Suprapubic skin (tissue), 3 donors: ENCODE measurements around the gene RAX2.

Experiments used
- POLR2A ChIP-seq, 2 donors: fragments of 450-650 bp; IDR thresholded peaks; one replicate each; pipeline ENCODE4 v1.6.1; 2017; ENCODE audit warnings: antibody characterized with exemption in 2 of 2, mild to moderate bottlenecking in 2 of 2, moderate library complexity in 2 of 2
- TF ChIP-seq, protein P1 (sequence below), 2 donors: fragments of 200-600 bp in 1 of 2; fragments of 450-650 bp in 1 of 2; sonication (generic) in 1 of 2; IDR thresholded peaks; one replicate each; pipeline ENCODE4 v1.5.1; 2016 to 2019; ENCODE audit warnings: antibody characterized with exemption in 2 of 2, mild to moderate bottlenecking in 1 of 2, moderate library complexity in 1 of 2

DNA sequence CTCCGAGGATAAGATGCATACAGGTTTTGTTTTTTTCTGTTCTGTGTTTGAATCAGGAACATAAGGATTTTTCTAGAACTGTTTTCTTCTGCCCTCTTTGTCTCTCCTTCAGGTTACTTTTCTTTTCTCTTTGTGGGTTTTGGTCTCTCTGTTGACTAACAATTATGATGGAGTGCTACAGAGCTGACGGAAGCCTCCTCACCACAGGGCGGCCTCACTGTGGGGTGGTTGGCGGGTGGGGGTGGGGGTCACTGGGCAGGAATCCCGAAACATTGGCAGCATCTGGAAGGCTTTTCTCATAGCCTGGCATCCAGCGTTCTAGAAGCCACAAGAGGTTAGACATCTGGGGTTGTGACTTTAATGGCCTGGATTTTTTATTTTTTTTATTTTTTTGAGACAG, 26.1 kb upstream of the RAX2 start:
- TF ChIP-seq POLR2A (IDR thresholded peaks at IDR 0.05) = no peak
- TF ChIP-seq, protein P1, sequence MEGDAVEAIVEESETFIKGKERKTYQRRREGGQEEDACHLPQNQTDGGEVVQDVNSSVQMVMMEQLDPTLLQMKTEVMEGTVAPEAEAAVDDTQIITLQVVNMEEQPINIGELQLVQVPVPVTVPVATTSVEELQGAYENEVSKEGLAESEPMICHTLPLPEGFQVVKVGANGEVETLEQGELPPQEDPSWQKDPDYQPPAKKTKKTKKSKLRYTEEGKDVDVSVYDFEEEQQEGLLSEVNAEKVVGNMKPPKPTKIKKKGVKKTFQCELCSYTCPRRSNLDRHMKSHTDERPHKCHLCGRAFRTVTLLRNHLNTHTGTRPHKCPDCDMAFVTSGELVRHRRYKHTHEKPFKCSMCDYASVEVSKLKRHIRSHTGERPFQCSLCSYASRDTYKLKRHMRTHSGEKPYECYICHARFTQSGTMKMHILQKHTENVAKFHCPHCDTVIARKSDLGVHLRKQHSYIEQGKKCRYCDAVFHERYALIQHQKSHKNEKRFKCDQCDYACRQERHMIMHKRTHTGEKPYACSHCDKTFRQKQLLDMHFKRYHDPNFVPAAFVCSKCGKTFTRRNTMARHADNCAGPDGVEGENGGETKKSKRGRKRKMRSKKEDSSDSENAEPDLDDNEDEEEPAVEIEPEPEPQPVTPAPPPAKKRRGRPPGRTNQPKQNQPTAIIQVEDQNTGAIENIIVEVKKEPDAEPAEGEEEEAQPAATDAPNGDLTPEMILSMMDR (IDR thresholded peaks at IDR 0.05) = no peak
